ENCODE measurements around the gene EDRF1. TPM values are rescaled to one million over a fixed set of nuclear protein-coding genes. Genes with fewer than 3 reads are reported as not detected.

EDRF1 gene
- total RNA-seq, 1 experiment from 2014 or later = 24.1 TPM

DNA sequence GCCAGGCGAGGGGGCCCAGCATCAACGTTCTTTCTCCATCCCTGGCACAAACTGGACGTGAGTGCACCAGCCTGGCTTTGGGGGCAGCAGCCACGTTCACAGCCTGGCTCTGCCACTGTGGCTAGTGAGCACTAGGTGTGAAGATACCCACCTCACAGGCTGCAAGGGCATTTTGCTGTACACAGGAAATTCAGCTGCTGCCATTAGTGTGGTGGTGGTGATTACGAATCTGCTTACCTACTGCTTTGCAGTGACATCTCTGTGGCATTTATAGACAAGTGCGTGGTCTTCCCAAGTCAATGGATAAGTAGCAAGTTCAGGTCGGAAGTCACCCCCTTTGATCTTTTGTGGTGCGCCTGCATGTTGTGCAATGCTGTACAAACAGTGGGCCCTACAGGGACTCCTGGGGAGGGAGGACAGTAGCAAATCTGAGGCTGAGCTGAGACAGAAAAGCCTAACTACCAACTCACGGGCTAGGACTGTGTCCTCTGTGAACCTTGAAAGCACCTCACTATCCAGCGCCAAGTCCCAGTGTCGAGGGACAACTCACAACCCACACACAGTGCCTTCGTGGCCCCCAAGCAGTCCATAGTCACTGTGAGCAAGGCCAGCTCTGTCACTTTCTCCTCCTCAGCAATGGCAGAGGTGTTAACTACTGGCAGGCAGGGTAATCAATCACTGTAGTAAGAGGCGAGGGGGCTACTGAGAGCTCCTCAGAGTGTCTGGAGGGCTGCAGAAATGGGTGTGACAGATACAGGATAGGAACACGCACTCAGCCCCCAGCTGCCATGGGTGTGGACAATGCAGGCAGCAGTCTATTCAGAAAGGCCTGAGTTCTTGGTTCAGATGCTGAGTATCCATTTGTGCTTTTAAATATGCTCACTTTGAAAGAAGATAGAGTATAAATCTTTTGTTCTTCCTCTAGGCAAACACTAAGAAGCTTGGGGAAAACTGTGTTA is 73.1 kb downstream of the EDRF1 start:
- Mint-ChIP-seq H3K27ac (ENCODE audit: low read depth, unreplicated experiment) (no peak overlapping the region), H3K4me1 (ENCODE audit: insufficient read depth, unreplicated experiment) (no peaks in the 10 kb centered on the region), H3K27me3 (ENCODE audit: insufficient read depth, unreplicated experiment) (no peaks in the 10 kb centered on the region), H3K36me3 (ENCODE audit: insufficient read depth, unreplicated experiment) (peaks cover 56% of the 10 kb centered on the region), H3K9me3 (ENCODE audit: unreplicated experiment) (no peaks in the 10 kb centered on the region), H3K4me3 (ENCODE audit: unreplicated experiment) (no peak overlapping the region)
- TF ChIP-seq, protein P1, sequence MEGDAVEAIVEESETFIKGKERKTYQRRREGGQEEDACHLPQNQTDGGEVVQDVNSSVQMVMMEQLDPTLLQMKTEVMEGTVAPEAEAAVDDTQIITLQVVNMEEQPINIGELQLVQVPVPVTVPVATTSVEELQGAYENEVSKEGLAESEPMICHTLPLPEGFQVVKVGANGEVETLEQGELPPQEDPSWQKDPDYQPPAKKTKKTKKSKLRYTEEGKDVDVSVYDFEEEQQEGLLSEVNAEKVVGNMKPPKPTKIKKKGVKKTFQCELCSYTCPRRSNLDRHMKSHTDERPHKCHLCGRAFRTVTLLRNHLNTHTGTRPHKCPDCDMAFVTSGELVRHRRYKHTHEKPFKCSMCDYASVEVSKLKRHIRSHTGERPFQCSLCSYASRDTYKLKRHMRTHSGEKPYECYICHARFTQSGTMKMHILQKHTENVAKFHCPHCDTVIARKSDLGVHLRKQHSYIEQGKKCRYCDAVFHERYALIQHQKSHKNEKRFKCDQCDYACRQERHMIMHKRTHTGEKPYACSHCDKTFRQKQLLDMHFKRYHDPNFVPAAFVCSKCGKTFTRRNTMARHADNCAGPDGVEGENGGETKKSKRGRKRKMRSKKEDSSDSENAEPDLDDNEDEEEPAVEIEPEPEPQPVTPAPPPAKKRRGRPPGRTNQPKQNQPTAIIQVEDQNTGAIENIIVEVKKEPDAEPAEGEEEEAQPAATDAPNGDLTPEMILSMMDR (IDR thresholded peaks at IDR 0.05; ENCODE audit: unreplicated experiment) = no peak
- POLR2A ChIA-PET = interaction anchor here (0.6 to 0.7 kb wide), 2 partner anchors 21 to 63 kb away, joined by 3 read pairs; no protein-coding TSS in a partner anchor
- intact Hi-C loops (cut with micrococcal nuclease) = no loop called here
- BruUV-seq (replicated peaks) = no TSS peak
- DNase-seq (ENCODE audit: unreplicated experiment) = no peak
- CTCF ChIA-PET = no interaction called here

DNA sequence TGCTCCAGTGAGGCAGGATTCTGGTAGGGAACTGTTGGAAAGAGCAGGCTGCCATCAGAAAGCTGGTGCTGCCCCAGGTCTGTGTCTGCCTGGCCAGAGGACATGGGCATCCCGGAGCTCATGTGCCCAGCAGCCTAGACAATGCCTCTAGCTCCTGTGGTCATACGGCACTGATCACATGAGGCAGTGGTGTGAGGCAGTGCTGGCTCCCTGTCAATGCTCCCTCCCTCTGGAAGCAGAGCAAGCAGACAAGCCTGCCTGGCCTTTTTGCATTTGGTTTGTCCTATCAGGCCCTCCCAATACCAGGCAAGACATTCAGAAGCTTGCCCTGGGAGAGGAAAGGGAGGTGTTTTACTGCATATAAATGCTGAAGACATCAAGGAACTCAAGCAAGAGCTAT is 75.6 kb downstream of the EDRF1 start:
- H3K36me3 Mint-ChIP-seq (ENCODE audit: insufficient read depth, unreplicated experiment) = peaks cover 49% of the 10 kb centered on the region
- ChIA-PET POLR2A (no interaction called here), CTCF (no interaction called here)
- intact Hi-C loops (cut with micrococcal nuclease) = no loop called here
- no peaks in the 10 kb centered on the region for H3K4me1 Mint-ChIP-seq (ENCODE audit: insufficient read depth, unreplicated experiment)
- no peaks in the 10 kb centered on the region for H3K27me3 Mint-ChIP-seq (ENCODE audit: insufficient read depth, unreplicated experiment)
- no peak overlapping the region for H3K27ac Mint-ChIP-seq (ENCODE audit: low read depth, unreplicated experiment)
- H3K4me3 Mint-ChIP-seq (ENCODE audit: unreplicated experiment) = no peak overlapping the region
- TF ChIP-seq, protein P1 (IDR thresholded peaks at IDR 0.05; ENCODE audit: unreplicated experiment) = no peak
- no TSS peak for BruUV-seq (replicated peaks)
- no peaks in the 10 kb centered on the region for H3K9me3 Mint-ChIP-seq (ENCODE audit: unreplicated experiment)
- DNase-seq (ENCODE audit: unreplicated experiment) = no peak

DNA sequence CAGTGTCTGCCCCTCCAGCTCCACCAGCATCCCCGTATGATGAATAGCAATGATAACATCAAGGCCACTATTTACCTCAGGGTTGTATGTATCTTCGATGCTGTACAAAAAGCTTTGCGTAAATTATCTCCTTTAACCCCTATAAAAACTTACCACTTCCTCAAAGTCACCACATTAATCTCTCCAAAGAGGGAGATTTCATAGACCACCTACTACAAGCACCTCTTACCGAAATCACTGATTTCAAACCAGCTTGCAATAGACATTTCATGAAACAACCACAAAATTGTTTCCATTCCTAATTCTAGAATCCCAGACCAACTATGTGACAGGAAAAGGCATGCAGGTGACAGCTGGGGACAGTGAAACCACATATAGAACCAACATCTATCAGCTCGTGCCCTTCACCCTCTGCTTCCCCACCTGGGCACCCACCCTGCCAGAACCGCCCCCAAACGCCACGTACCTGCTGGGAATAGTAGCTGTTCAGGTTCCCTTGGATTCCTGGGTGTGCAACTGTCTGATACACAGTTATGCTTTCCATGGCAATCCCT is 76.2 kb downstream of the EDRF1 start:
- Mint-ChIP-seq H3K4me1 (ENCODE audit: insufficient read depth, unreplicated experiment) (no peaks in the 10 kb centered on the region), H3K27me3 (ENCODE audit: insufficient read depth, unreplicated experiment) (no peaks in the 10 kb centered on the region), H3K36me3 (ENCODE audit: insufficient read depth, unreplicated experiment) (peaks cover 49% of the 10 kb centered on the region), H3K27ac (ENCODE audit: low read depth, unreplicated experiment) (no peak overlapping the region), H3K4me3 (ENCODE audit: unreplicated experiment) (no peak overlapping the region), H3K9me3 (ENCODE audit: unreplicated experiment) (no peaks in the 10 kb centered on the region)
- no TSS peak for BruUV-seq (replicated peaks)
- TF ChIP-seq, protein P1 (IDR thresholded peaks at IDR 0.05; ENCODE audit: unreplicated experiment) = no peak
- no peak for DNase-seq (ENCODE audit: unreplicated experiment)
- POLR2A ChIA-PET = no interaction called here
- intact Hi-C loops (cut with micrococcal nuclease) = no loop called here
- CTCF ChIA-PET = no interaction called here

DNA sequence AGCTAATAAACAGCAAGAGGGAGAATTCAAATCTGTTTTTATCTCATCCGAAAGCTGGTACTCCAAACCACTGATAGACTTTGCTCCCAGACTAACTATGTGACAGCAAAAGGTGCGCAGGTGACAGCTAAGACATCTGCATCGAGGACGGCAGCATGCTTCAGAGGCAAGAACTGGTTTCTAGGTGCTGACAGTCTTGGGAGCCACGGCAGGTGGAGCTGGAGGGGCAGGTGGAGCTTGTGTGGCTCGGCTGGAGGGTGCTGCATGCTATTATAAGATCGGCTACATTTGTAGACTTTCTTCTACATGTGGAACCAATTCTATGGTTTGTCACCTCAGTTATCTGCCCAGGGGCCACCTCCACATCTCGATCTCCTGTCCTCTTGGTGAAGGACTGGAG is 77.9 kb downstream of the EDRF1 start:
- Mint-ChIP-seq H3K27ac (ENCODE audit: low read depth, unreplicated experiment) (no peak overlapping the region), H3K4me1 (ENCODE audit: insufficient read depth, unreplicated experiment) (no peaks in the 10 kb centered on the region), H3K9me3 (ENCODE audit: unreplicated experiment) (no peaks in the 10 kb centered on the region), H3K4me3 (ENCODE audit: unreplicated experiment) (no peak overlapping the region), H3K27me3 (ENCODE audit: insufficient read depth, unreplicated experiment) (no peaks in the 10 kb centered on the region), H3K36me3 (ENCODE audit: insufficient read depth, unreplicated experiment) (peaks cover 37% of the 10 kb centered on the region)
- BruUV-seq (replicated peaks) = no TSS peak
- TF ChIP-seq, protein P1 (IDR thresholded peaks at IDR 0.05; ENCODE audit: unreplicated experiment) = no peak
- intact Hi-C loops (cut with micrococcal nuclease) = no loop called here
- CTCF ChIA-PET = no interaction called here
- POLR2A ChIA-PET = interaction anchor here (0.7 kb wide), 1 partner anchor 8 kb away, joined by 3 read pairs; no protein-coding TSS in a partner anchor
- no peak for DNase-seq (ENCODE audit: unreplicated experiment)

All from MCF 10A (cell line).